B cell (primary cell): Measurements from ENCODE around the gene HIVEP1.

Experiments used
- CTCF ChIP-seq: fragments of 200-600 bp; IDR thresholded peaks from one replicate; pipeline ENCODE4 v1.8.0; 2022; ENCODE audit warnings: antibody characterized with exemption, mild to moderate bottlenecking
- EZH2 ChIP-seq: IDR thresholded peaks from 2 replicates; pipeline ENCODE4 v1.6.1; 2012; ENCODE audit warnings: borderline replicate concordance, low read depth, mild to moderate bottlenecking, moderate library complexity, low read length; ENCODE audit not compliant: insufficient read depth, poor library complexity, severe bottlenecking

- TF ChIP-seq CTCF, result no peak
- no peak for TF ChIP-seq EZH2
Observed at GRCh38 chr6:12170351-12171092, 158.4 kb downstream of the HIVEP1 start.
